ENCODE results near the gene TMEM39B.

GRCh38 chr1:32071758-32072621, 749 bp upstream of the TMEM39B start:
- TF ChIP-seq, protein P1, sequence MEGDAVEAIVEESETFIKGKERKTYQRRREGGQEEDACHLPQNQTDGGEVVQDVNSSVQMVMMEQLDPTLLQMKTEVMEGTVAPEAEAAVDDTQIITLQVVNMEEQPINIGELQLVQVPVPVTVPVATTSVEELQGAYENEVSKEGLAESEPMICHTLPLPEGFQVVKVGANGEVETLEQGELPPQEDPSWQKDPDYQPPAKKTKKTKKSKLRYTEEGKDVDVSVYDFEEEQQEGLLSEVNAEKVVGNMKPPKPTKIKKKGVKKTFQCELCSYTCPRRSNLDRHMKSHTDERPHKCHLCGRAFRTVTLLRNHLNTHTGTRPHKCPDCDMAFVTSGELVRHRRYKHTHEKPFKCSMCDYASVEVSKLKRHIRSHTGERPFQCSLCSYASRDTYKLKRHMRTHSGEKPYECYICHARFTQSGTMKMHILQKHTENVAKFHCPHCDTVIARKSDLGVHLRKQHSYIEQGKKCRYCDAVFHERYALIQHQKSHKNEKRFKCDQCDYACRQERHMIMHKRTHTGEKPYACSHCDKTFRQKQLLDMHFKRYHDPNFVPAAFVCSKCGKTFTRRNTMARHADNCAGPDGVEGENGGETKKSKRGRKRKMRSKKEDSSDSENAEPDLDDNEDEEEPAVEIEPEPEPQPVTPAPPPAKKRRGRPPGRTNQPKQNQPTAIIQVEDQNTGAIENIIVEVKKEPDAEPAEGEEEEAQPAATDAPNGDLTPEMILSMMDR (IDR thresholded peaks at IDR 0.05): no peak
- TF ChIP-seq POLR2AphosphoS5 (IDR thresholded peaks at IDR 0.05) (no peak), POLR2A (IDR thresholded peaks at IDR 0.05; ENCODE audit: low read depth) (no peak), EP300 (IDR thresholded peaks at IDR 0.05) (no peak)
